DMS79 (cell line): ENCODE results near the gene MAGEF1.
"Not testable (repeated sequence)": the region's sequence is repeated elsewhere in the genome, so short reads cannot be mapped to it uniquely, and the experiment has no call there.

Experiments
- DNase-seq: peaks from one replicate; lab custom pipeline; 2025; lab: John Stamatoyannopoulos, UW

Gene MAGEF1

GRCh38 chr3:184742676-184743135, 30.8 kb upstream of the MAGEF1 start:
- no peak for DNase-seq

- no peak for DNase-seq
These were observed 30.2 kb upstream of the MAGEF1 start for GRCh38 chr3:184741798-184742675.

GRCh38 chr3:184741259-184741556, 29.3 kb upstream of the MAGEF1 start:
- DNase-seq = no peak

- no peak for DNase-seq
These were observed 28.8 kb upstream of the MAGEF1 start for GRCh38 chr3:184740509-184741258.

GRCh38 chr3:184739594-184740505, 28.0 kb upstream of the MAGEF1 start:
- DNase-seq = no peak

GRCh38 chr3:184738982-184739381, 27.1 kb upstream of the MAGEF1 start:
- DNase-seq = no peak

- DNase-seq = no peak
These were observed 26.6 kb upstream of the MAGEF1 start for GRCh38 chr3:184738506-184738890.

- DNase-seq = no peak
These were observed 26.0 kb upstream of the MAGEF1 start for GRCh38 chr3:184737641-184738505.

- DNase-seq = no peak
These were observed 25.2 kb upstream of the MAGEF1 start for GRCh38 chr3:184737063-184737462.

- DNase-seq = no peak
These were observed 23.2 kb upstream of the MAGEF1 start for GRCh38 chr3:184734903-184735701.

- no peak for DNase-seq
These were observed 22.2 kb upstream of the MAGEF1 start for GRCh38 chr3:184733971-184734608.

GRCh38 chr3:184733181-184733580, 21.3 kb upstream of the MAGEF1 start:
- no peak for DNase-seq

- DNase-seq = no peak
These were observed 20.1 kb upstream of the MAGEF1 start for GRCh38 chr3:184731786-184732537.

GRCh38 chr3:184730924-184731323, 19.1 kb upstream of the MAGEF1 start:
- DNase-seq = no peak

- not testable (repeated sequence) for DNase-seq
These were observed 17.3 kb upstream of the MAGEF1 start for GRCh38 chr3:184729154-184729553.

- DNase-seq = no peak
These were observed 16.2 kb upstream of the MAGEF1 start for GRCh38 chr3:184728010-184728527.

- peak; percentile 43 for DNase-seq
These were observed 15.6 kb upstream of the MAGEF1 start for GRCh38 chr3:184727357-184728009.

- no peak for DNase-seq
These were observed 14.6 kb upstream of the MAGEF1 start for GRCh38 chr3:184726497-184726896.
